MM.1S (cell line): Measurements from ENCODE around the gene BSX.

Source experiments
- DNase-seq: peaks from one replicate; pipeline ENCODE4 v3.0.0-alpha.2; 2015
- H2AFZ ChIP-seq: fragments of 300-600 bp; sonication (generic); 2 replicates; pipeline ENCODE4 v1.6.0; 2016; ENCODE audit warnings: antibody characterized with exemption, low read length
- H3F3A ChIP-seq: fragments of 300-600 bp; sonication (generic); 2 replicates; pipeline ENCODE4 v1.6.1; 2016; ENCODE audit warnings: mild to moderate bottlenecking, antibody characterized with exemption, low read length, moderate library complexity, mixed read lengths; ENCODE audit not compliant: insufficient read depth
- H3K27ac ChIP-seq: fragments of 300-600 bp; sonication (generic); 2 replicates; pipeline ENCODE4 v1.5.1; 2016; ENCODE audit warnings: mild to moderate bottlenecking, low read length
- H3K27me3 ChIP-seq: fragments of 300-600 bp; sonication (generic); replicated peaks from 2 replicates; pipeline ENCODE4 v1.6.0; 2016; ENCODE audit warnings: low read length; ENCODE audit not compliant: insufficient read depth
- H3K36me3 ChIP-seq: fragments of 300-600 bp; sonication (generic); replicated peaks from 2 replicates; pipeline ENCODE4 v1.6.1; 2016; ENCODE audit warnings: mild to moderate bottlenecking, low read length, mixed read lengths; ENCODE audit not compliant: insufficient read depth
- H3K4me1 ChIP-seq: fragments of 300-600 bp; sonication (generic); 2 replicates; pipeline ENCODE4 v1.6.1; 2016; ENCODE audit warnings: low read length, mixed read lengths
- H3K4me2 ChIP-seq: fragments of 300-600 bp; sonication (generic); 2 replicates; pipeline ENCODE4 v1.6.0; 2016; ENCODE audit warnings: low read depth, low read length
- H3K4me3 ChIP-seq: fragments of 300-600 bp; sonication (generic); 2 replicates; pipeline ENCODE4 v1.5.1; 2016; ENCODE audit warnings: low read length, mixed read lengths
- H3K79me2 ChIP-seq: fragments of 300-600 bp; sonication (generic); 2 replicates; pipeline ENCODE4 v1.6.1; 2016; ENCODE audit warnings: mixed run types, low read length, mixed read lengths
- H3K9ac ChIP-seq: fragments of 300-600 bp; sonication (generic); 2 replicates; pipeline ENCODE4 v1.6.1; 2016; ENCODE audit warnings: low read length, mixed read lengths
- H3K9me2 ChIP-seq: fragments of 300-600 bp; sonication (generic); replicated peaks from 2 replicates; pipeline ENCODE4 v1.6.1; 2016; ENCODE audit warnings: mild to moderate bottlenecking, low read length, mixed read lengths; ENCODE audit not compliant: insufficient read depth
- H3K9me3 ChIP-seq: fragments of 300-600 bp; sonication (generic); replicated peaks from 2 replicates; pipeline ENCODE4 v1.6.1; 2016; ENCODE audit warnings: mild to moderate bottlenecking, low read length, mixed read lengths; ENCODE audit not compliant: insufficient read depth
- H4K20me1 ChIP-seq: fragments of 300-600 bp; sonication (generic); 2 replicates; pipeline ENCODE4 v1.6.1; 2016; ENCODE audit warnings: mild to moderate bottlenecking, low read length, moderate library complexity, mixed read lengths; ENCODE audit not compliant: insufficient read depth
- EZH2 ChIP-seq: fragments of 300-600 bp; sonication (generic); optimal IDR thresholded peaks from 2 replicates; pipeline ENCODE3; 2017; ENCODE audit warnings: low read depth, mild to moderate bottlenecking, antibody characterized with exemption, low read length, mixed read lengths
- EZH2phosphoT487 ChIP-seq: fragments of 300-600 bp; sonication (generic); IDR thresholded peaks from 2 replicates; pipeline ENCODE4 v1.6.1; 2018; ENCODE audit warnings: antibody characterized with exemption, low read length
- TF ChIP-seq, protein P1 (sequence below): fragments of 300-600 bp; sonication (generic); IDR thresholded peaks from 2 replicates; pipeline ENCODE4 v1.5.1; 2016; ENCODE audit warnings: antibody characterized with exemption, low read length, mixed read lengths

The BSX gene

DNA sequence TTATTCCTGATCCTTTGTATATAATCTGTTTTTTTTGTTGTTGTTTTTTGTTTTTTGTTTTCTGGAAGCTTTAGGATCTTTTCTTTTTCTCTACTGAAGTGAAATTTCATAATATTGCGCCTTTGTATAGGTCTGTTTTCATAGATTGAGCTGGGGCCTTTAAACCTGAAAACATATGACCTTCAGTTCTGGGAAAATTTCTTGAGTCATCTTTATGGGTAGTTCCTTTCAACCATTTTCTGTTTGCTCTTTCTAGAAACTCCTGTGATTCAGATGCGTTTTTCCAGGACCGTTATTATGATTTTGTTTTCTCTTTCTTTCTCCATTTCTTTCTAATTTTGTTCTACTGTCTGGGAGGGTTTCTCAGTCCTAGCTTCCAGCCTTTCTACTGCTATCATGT lies 43.7 kb downstream of the BSX start:
- no peak for DNase-seq
- no peak overlapping the region for H3K9ac ChIP-seq
- TF ChIP-seq EZH2: no peak
- TF ChIP-seq, protein P1, sequence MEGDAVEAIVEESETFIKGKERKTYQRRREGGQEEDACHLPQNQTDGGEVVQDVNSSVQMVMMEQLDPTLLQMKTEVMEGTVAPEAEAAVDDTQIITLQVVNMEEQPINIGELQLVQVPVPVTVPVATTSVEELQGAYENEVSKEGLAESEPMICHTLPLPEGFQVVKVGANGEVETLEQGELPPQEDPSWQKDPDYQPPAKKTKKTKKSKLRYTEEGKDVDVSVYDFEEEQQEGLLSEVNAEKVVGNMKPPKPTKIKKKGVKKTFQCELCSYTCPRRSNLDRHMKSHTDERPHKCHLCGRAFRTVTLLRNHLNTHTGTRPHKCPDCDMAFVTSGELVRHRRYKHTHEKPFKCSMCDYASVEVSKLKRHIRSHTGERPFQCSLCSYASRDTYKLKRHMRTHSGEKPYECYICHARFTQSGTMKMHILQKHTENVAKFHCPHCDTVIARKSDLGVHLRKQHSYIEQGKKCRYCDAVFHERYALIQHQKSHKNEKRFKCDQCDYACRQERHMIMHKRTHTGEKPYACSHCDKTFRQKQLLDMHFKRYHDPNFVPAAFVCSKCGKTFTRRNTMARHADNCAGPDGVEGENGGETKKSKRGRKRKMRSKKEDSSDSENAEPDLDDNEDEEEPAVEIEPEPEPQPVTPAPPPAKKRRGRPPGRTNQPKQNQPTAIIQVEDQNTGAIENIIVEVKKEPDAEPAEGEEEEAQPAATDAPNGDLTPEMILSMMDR: no peak
- no peak for TF ChIP-seq EZH2phosphoT487
- no peaks in the 10 kb centered on the region for H3K4me1 ChIP-seq
- no peak overlapping the region for H3K4me3 ChIP-seq
- no peaks in the 10 kb centered on the region for H4K20me1 ChIP-seq
- no peak overlapping the region for H3K4me2 ChIP-seq
- no peaks in the 10 kb centered on the region for H3F3A ChIP-seq
- no peaks in the 10 kb centered on the region for H3K9me2 ChIP-seq
- H3K79me2 ChIP-seq: no peaks in the 10 kb centered on the region
- H2AFZ ChIP-seq: no peak overlapping the region
- H3K27ac ChIP-seq: no peak overlapping the region
- H3K36me3 ChIP-seq: no peaks in the 10 kb centered on the region
- no peaks in the 10 kb centered on the region for H3K27me3 ChIP-seq
- no peaks in the 10 kb centered on the region for H3K9me3 ChIP-seq

DNA sequence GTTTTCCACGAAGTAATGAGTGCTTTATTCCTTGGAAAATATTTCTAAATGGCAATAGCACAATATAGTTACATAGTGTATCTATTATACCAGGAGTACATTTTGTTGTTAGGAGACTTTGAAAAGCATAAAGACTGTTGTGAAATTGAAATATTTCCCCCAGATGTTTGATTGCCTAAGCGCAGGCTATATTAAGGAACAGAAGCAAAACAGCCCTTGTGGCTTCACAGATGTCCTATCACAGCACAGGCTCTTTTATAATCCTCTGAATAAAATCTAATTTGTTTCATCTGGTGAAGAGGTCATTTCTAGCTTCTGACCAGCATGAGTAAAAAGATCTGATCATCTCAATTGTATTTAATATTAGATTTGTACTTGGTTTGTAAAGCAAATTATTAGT lies 48.2 kb downstream of the BSX start:
- H2AFZ ChIP-seq: no peak overlapping the region
- DNase-seq: no peak
- no peaks in the 10 kb centered on the region for H3K27me3 ChIP-seq
- H3K4me1 ChIP-seq: no peaks in the 10 kb centered on the region
- H3K27ac ChIP-seq: no peak overlapping the region
- H3K4me3 ChIP-seq: no peak overlapping the region
- H3K79me2 ChIP-seq: no peaks in the 10 kb centered on the region
- H3K4me2 ChIP-seq: no peak overlapping the region
- no peak overlapping the region for H3K9ac ChIP-seq
- no peaks in the 10 kb centered on the region for H3K9me2 ChIP-seq
- no peaks in the 10 kb centered on the region for H3K9me3 ChIP-seq
- no peaks in the 10 kb centered on the region for H4K20me1 ChIP-seq
- no peaks in the 10 kb centered on the region for H3F3A ChIP-seq
- TF ChIP-seq EZH2: no peak
- TF ChIP-seq, protein P1: no peak
- TF ChIP-seq EZH2phosphoT487: no peak
- no peaks in the 10 kb centered on the region for H3K36me3 ChIP-seq

DNA sequence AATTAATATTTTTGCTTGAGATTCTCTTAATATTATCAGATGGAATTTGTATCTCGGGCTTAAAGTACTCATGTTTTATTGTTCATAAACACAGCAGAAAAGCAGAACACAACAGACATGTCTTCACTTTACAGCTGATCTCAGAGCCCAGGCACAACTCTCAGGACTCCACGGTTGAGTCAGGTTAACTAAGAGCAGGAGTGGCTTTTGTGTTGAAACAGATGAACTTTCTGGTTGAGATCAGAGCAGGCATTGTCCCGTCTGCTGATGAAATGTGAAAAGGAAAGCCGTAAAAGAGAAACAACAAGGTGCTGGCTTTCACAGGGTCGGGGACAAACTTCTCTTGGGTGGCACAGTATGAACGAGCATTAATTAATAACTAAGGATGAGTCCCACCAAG lies 50.1 kb downstream of the BSX start:
- Histone ChIP-seq H3K9me2 (no peaks in the 10 kb centered on the region), H3K9me3 (no peaks in the 10 kb centered on the region), H3K27ac (no peak overlapping the region), H3K4me3 (no peak overlapping the region), H3K36me3 (no peaks in the 10 kb centered on the region), H3K27me3 (no peaks in the 10 kb centered on the region), H2AFZ (no peak overlapping the region), H4K20me1 (no peaks in the 10 kb centered on the region), H3F3A (no peaks in the 10 kb centered on the region), H3K9ac (no peak overlapping the region), H3K79me2 (no peaks in the 10 kb centered on the region), H3K4me2 (no peak overlapping the region), H3K4me1 (no peaks in the 10 kb centered on the region)
- TF ChIP-seq EZH2phosphoT487 (no peak), EZH2 (no peak)
- TF ChIP-seq, protein P1: no peak
- no peak for DNase-seq
